GM21717 (cell line): ENCODE data around the gene FPGS.
"Not testable (repeated sequence)": the region's sequence is repeated elsewhere in the genome, so short reads cannot be mapped to it uniquely, and the experiment has no call there.

ENCODE experiments used
- ATAC-seq: cut with Tn5 transposase; IDR thresholded peaks from one replicate; pipeline ENCODE4 v1.9.1; 2021; ENCODE audit warnings: mild to moderate bottlenecking, moderate library complexity; ENCODE audit not compliant: unreplicated experiment

The FPGS gene

GRCh38 chr9:127835991-127836516, 33.4 kb downstream of the FPGS start:
- no peak for ATAC-seq

GRCh38 chr9:127836561-127836960, 33.9 kb downstream of the FPGS start:
- not testable (repeated sequence) for ATAC-seq

- no peak for ATAC-seq
Observed at GRCh38 chr9:127837346-127837745, 34.7 kb downstream of the FPGS start.

GRCh38 chr9:127838375-127839078, 35.8 kb downstream of the FPGS start:
- no peak for ATAC-seq

- no peak for ATAC-seq
Observed at GRCh38 chr9:127841087-127841835, 38.6 kb downstream of the FPGS start.

- ATAC-seq: no peak
Observed at GRCh38 chr9:127844821-127845359, 42.2 kb downstream of the FPGS start.

- not testable (repeated sequence) for ATAC-seq
Observed at GRCh38 chr9:127845619-127846018, 42.9 kb downstream of the FPGS start.

- no peak for ATAC-seq
Observed at GRCh38 chr9:127846443-127847177, 43.9 kb downstream of the FPGS start.

- no peak for ATAC-seq
Observed at GRCh38 chr9:127847178-127847510, 44.5 kb downstream of the FPGS start.

- ATAC-seq: no peak
Observed at GRCh38 chr9:127847833-127848755, 45.4 kb downstream of the FPGS start.

- ATAC-seq: no peak
Observed at GRCh38 chr9:127848756-127849504, 46.2 kb downstream of the FPGS start.

- ATAC-seq: no peak
Observed at GRCh38 chr9:127850286-127850830, 47.7 kb downstream of the FPGS start.

- ATAC-seq: no peak
Observed at GRCh38 chr9:127852829-127853228, 50.1 kb downstream of the FPGS start.

GRCh38 chr9:127853312-127854183, 50.9 kb downstream of the FPGS start:
- no peak for ATAC-seq

GRCh38 chr9:127854184-127854806, 51.6 kb downstream of the FPGS start, which contains the start of gene ENG:
Gene ENG (minus strand): TSS chr9:127854658. CDS start chr9:127854355, 303 bp downstream.
- ATAC-seq: no peak

GRCh38 chr9:127854960-127855359, 52.3 kb downstream of the FPGS start:
- ATAC-seq: no peak

GRCh38 chr9:127855522-127855921, 52.8 kb downstream of the FPGS start:
- ATAC-seq: no peak
